ENCODE data around the gene FCGR2B. TPM values are rescaled to one million over a fixed set of nuclear protein-coding genes. Genes with fewer than 3 reads are reported as not detected.
"Not testable (repeated sequence)": the region's sequence is repeated elsewhere in the genome, so short reads cannot be mapped to it uniquely, and the experiment has no call there.

Gene FCGR2B
- total and polyA plus RNA-seq, 2 of the 13 experiments (the other 11 are each of a cell fraction or from before 2014, with no cell fraction given), result not detected

- WGBS (ENCODE audit: low lambda C conversion rate), result 9% methylated on average over 9 of the region's 10 CpGs
- H3K27me3 ChIP-seq (ENCODE audit: control insufficient read depth in 1 of 2, insufficient read depth in 2 of 2, low read length in 2 of 2); H3K4me2 ChIP-seq (ENCODE audit: low read depth, low read length); H4K20me1 ChIP-seq (ENCODE audit: insufficient read depth, low read length); H2AFZ ChIP-seq (ENCODE audit: low read length); intact Hi-C loops (cut with micrococcal nuclease; ENCODE audit: unreplicated experiment); ATAC-seq; BruUV-seq (replicated peaks); H3K36me3 ChIP-seq (replicated peaks in 1 of 2; ENCODE audit: control insufficient read depth in 1 of 2, insufficient read depth in 2 of 2, low read length in 2 of 2); in situ Hi-C loops (cut with HindIII; ENCODE audit: extremely low pct_ligation_motif_present, low pct_unique_long_range_greater_than_20kb); H3K4me3 ChIP-seq (replicated peaks in 1 of 3; ENCODE audit: insufficient read depth in 1 of 3, low read depth in 2 of 3, low read length in 3 of 3); DNase-seq (ENCODE audit: low spot score); CTCF ChIA-PET (ENCODE audit: low intra/inter-chr PET ratio, low total read pairs); H3K9me3 ChIP-seq (ENCODE audit: low read length); FAIRE-seq; H3K27ac ChIP-seq (ENCODE audit: extremely low read length, insufficient read depth, low read length); POLR2A ChIA-PET; H3K9ac ChIP-seq (ENCODE audit: insufficient read depth, low read depth, low read length); H3K79me2 ChIP-seq (ENCODE audit: insufficient read depth, low read length); H3K4me1 ChIP-seq (ENCODE audit: insufficient read depth, low read length): not testable (repeated sequence)
Observed at GRCh38 chr1:161626445-161627146, 36.3 kb upstream of the FCGR2B start.

GRCh38 chr1:161630128-161630742 lies 32.7 kb upstream of the FCGR2B start:
- DNase-seq (ENCODE audit: low spot score); H3K36me3 ChIP-seq (replicated peaks in 1 of 2; ENCODE audit: control insufficient read depth in 1 of 2, insufficient read depth in 2 of 2, low read length in 2 of 2); H3K4me3 ChIP-seq (replicated peaks in 1 of 3; ENCODE audit: insufficient read depth in 1 of 3, low read depth in 2 of 3, low read length in 3 of 3); intact Hi-C loops (cut with micrococcal nuclease; ENCODE audit: unreplicated experiment); H3K4me2 ChIP-seq (ENCODE audit: low read depth, low read length); H2AFZ ChIP-seq (ENCODE audit: low read length); POLR2A ChIA-PET; BruUV-seq (replicated peaks); H4K20me1 ChIP-seq (ENCODE audit: insufficient read depth, low read length); ATAC-seq; H3K9ac ChIP-seq (ENCODE audit: insufficient read depth, low read depth, low read length); H3K9me3 ChIP-seq (ENCODE audit: low read length); in situ Hi-C loops (cut with HindIII; ENCODE audit: extremely low pct_ligation_motif_present, low pct_unique_long_range_greater_than_20kb); H3K79me2 ChIP-seq (ENCODE audit: insufficient read depth, low read length); H3K27ac ChIP-seq (ENCODE audit: extremely low read length, insufficient read depth, low read length); H3K4me1 ChIP-seq (ENCODE audit: insufficient read depth, low read length); FAIRE-seq; CTCF ChIA-PET (ENCODE audit: low intra/inter-chr PET ratio, low total read pairs); H3K27me3 ChIP-seq (ENCODE audit: control insufficient read depth in 1 of 2, insufficient read depth in 2 of 2, low read length in 2 of 2): not testable (repeated sequence)
- WGBS (ENCODE audit: low lambda C conversion rate), result 26% methylated on average over 1 of the region's 2 CpGs
